Kidney glomerular epithelial cell (primary cell): Measurements from ENCODE around the gene LYZL6.
A peak's percentile ranks its signal among the peaks of the same experiment; 100 is the strongest.
"Not testable (repeated sequence)": the region's sequence is repeated elsewhere in the genome, so short reads cannot be mapped to it uniquely, and the experiment has no call there.

ENCODE experiments used
- DNase-seq: peaks from one replicate; lab custom pipeline; 2025; lab: John Stamatoyannopoulos, UW

The LYZL6 gene

DNA sequence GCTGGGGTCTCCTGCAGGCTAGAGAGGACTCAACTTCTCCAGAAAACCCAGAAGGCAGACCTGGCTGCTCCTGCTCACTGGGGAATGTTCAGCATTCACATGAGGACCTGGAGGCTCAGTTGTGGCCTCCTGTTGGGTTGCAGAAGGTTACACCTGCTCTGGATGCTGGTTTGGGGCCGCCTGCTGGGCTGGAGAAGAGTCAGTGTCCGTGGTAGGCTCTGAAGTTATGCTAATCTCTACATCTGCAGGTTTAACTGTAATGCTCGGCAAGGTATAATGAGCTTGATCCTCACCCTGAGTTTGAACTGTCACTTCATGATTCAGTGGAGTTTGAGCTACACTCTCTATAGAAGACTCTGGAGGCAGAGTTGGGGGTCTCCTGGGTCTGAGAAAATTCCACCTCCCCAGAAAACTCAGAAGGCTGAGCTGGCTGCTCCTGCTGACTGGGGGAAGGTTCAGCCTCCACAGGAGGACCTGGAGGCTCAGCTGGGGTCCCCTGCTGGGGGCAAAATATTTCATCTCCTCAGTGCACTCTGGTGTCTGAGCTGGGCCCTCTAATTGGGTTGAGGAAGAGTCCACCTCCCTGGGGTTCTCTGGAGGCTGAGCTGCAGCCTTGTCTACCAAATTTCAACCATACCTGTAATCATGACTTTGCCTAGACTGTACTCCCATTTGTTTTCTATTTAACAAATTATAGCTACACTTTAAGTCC is 36.4 kb downstream of the LYZL6 start:
- no peak for DNase-seq

DNA sequence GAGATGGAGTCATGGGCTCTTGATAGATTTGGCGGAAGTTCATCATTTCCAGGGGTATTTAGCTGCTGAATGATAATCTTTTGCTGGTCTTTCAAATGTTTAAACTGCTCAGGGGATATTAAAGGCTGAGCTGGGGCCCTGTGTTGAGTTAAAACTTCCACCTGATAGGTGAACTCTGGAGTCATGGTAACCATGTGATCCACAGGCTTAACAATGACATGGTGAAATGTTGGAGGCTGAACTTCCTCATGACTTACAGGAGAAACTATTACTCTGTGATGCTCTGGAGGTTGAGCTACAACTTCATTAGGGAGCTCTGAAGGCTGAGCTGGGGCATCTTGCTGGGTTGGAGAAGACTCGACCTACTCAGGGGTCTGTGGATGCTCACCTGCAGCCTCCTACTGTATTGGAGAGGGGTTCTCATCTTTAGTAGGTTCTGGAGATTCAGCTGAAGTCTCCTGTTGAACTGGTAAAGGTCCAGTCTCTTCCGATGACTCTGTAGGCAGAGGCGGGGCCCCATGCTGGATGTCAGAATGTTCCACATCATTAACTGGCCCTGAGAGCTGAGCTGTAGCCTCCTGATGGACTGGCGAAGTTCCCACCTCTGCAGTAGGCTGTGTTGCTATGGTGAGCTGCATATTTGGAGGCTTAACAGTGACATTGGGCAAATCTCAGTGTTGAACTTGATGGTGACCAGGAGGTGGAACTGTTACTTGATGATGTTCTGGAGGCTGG is 37.2 kb downstream of the LYZL6 start:
- peak; percentile 83 for DNase-seq

DNA sequence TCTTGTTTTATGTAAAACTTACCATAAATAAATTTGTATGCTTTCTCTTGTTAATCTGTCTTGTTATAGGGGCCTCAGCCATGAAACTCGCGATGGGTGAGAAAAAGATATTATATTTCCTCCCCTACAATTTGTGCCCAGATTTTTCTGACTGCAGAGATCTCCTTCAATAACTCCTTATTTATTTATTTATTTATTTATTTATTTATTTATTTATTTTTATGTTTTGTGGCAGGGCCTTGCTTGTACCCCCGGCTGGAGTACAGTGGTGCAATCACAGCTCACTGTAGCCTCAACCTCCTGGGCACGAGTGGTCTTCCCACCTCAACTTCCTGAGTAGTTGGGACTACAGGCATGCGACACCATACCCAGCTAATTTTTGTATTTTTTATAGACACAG is 40.1 kb downstream of the LYZL6 start:
- no peak for DNase-seq

DNA sequence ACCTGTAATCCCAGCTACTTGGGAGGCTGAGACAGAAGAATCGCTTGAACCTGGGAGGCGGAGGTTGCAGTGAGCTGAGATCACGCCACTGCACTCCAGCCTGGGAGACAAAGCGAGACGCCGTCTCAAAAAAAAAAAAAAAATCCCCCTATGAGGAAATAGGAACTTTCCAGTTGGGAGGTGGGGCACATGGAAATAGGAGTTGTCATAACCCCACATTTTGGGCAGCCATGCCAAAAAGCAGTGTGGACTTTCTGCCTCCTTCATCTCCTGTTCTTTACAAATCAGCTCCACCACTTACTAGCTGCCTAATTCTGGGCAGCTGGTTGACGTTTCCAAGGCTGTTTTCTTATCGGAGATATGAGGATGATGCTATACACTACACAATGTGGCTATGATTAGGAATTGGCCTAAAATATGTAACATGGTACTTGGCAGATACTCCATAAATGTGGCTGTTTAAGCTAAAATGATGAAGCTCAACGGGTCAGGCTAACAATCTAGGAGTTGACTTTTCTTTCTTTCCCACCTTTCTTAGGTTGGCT is 41.8 kb downstream of the LYZL6 start:
- no peak for DNase-seq

DNA sequence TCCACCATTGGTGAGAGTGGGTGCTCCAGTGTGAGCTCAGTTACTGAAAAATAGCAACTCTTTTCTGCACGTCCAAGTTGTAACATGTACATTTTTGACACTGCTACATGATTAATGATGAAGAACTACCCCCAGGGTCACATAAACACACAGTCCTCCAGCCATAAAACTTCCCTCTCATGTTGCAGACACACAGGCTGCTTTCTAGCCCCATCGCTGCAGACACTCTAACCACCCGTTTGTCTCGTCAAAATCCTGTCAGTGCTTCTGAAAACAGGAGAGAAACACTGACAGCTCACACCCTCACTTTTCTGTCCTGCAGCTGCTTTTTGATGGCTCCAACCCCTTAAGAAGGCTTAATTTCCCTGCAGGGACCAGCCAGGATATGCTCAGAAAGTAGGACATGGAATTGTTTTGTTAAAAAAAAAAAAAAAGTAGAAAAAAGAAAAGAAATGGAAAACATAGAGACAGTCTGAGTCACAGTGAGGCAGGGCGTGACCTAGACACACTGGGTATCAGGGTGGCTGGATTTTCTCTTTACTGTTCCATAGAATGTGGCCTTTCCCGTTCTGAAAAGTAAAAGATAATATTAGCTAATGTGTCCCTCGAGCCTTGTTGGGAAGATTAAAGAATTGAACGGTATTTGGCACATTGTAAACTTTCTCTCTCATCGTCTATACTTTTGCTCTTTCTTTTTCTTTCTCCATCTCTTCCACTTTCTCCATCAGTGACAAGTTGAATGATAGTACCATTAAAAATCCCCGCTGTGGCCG is 42.6 kb downstream of the LYZL6 start:
- no peak for DNase-seq

DNA sequence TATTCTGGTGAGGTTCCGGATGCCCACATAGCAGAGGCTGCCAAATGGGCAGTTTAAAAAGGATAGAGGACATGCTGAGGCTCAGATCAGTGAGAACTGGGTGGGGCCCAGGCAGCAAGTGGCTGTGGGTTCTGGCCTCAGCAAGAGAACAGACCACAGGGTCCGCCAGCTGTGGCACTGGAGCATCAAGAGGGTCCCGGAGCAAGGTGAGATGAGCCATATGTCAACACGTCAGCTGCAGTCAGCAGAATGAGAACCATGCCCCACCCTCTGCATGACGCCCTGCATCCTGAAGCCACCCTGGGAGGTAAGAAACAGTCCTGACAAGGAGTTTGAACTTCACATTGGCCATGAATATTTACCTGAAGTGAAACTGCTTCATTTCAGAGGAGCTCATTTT is 43.2 kb downstream of the LYZL6 start:
- no peak for DNase-seq

DNA sequence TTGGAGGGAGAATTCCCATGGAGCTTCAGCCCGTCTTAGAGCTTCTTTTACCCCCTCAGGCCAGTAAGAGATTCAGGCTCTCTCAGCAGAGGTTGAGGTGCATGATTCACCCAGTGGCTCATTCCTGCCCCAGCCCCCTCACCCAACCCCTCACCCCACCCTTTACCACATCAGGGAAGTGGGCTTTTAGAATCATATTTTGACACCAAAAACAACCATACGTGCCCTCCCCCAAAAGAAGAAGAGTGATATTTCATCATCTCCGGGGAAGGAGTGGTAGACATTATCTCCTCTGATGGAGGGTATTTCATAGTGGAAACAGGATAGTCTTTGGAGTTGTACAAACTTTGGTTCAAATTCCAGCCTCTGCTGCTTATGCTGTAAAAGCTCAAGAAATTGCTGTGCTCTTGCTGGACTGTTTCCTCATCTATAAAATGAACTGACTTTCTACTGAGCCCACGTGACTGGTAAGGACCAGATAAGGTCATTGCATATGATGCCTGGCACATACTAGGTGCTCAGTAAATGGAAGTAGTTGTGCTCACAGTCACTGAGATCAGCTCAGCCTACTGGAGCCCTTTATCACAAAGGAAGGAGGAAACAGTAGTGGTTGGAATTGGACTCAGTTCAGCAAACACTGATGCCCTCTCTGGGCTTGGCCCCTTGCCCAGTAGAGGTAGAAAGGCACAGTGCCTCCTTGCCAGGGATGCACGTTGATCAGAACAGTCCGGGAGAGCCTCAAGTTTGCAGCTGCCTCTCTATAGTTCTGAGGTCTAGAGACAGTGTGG is 45.0 kb downstream of the LYZL6 start:
- peak; percentile 28 for DNase-seq

DNA sequence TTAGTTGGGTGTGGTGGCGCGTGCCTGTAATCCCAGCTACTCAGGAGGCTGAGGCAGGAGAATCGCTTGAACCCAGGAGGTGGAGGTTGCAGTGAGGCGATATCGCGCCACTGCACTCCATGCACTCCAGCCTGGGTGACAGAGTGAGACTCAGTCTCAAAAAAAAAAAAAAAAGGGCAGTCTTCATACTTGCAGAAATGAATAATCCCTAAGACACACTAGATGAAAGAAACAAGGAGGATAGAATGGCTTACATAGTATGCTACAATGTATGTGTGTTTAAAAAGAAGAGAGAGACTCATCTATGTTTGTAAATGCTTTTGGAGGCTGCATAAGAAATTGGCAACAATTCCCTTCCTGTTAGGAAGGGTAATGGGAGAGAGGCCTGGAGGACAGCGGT is 45.7 kb downstream of the LYZL6 start:
- DNase-seq = not testable (repeated sequence)

DNA sequence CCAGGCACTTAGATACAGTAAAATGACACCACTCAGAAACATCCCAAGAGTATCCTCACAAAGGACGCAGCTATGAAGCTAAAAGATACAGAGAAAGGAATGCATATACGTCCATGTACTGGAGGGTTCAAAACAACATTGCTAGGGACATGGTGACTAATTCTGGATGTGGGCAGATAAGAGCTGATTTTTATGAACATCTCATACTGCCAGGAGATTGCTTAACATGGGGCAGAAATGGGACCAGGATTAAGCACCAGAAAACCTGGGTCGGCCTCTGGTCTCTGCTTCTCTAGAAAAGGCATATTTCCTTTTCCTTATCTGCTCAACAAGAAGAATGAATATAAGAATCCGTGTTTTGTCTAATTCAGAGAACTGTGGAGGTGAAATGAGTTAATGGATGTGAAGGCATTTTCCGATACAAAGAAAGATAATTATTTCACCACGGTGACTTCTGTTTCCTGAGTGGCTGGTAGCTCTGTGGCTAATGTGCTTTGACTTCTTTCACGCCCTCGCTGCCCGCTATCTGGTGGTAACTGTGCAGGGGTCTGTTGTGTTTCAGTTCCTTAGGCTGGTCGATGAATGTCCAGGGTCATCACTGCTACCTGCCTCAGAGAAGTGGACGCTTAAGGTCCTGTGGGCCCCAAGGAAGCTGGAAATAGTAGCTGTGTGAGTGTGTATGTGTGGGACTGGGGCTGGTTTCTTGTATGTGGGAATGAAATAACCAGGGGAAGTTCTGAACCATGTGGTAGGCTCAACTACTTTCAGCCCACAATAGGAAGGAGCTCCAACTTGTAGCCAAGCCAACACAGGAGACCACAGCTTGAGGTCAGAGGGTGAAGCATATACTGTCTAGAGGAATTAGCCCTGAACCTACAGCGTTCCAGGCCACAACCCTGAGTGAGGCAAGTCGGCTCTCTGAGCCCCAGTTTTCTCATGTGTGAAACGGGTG is 47.6 kb downstream of the LYZL6 start:
- no peak for DNase-seq

DNA sequence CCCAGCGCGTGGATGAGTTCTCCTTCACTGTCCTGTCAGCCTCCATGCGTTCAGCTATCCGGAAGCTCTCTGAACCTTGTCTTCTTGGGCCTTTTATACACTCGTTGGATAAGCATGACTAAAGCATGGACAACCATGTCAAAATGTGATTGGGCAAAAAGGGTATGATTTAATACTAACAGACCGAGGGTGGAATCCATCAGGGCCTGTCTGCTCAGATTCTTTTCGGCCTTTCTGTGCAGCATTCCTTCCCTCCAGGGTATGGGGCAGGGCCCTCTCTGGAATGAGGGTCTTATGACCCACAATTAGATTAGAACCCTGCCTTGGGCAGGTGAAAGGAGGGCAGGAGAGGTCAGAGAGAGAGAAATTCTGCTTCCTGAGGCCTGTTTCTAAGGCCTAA is 49.3 kb downstream of the LYZL6 start:
- DNase-seq = no peak

DNA sequence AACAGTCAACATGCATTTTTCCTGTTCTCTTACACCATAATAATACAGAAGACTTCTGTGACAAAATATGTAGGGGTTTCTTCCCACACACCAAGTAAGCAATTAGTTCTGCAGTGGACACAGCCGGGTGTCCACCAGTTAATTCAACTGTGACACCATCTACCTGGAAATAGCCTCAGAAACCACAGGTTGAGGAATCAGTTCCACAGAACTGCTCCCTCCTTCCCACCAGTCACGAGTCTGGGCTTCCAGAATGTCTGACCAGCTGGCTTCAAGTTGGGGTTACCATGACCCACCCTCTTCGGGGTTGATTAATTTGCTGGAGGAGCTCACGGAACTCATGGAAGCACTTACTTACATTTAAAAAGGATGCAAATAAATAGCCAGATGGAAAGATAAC is 49.8 kb downstream of the LYZL6 start:
- no peak for DNase-seq

DNA sequence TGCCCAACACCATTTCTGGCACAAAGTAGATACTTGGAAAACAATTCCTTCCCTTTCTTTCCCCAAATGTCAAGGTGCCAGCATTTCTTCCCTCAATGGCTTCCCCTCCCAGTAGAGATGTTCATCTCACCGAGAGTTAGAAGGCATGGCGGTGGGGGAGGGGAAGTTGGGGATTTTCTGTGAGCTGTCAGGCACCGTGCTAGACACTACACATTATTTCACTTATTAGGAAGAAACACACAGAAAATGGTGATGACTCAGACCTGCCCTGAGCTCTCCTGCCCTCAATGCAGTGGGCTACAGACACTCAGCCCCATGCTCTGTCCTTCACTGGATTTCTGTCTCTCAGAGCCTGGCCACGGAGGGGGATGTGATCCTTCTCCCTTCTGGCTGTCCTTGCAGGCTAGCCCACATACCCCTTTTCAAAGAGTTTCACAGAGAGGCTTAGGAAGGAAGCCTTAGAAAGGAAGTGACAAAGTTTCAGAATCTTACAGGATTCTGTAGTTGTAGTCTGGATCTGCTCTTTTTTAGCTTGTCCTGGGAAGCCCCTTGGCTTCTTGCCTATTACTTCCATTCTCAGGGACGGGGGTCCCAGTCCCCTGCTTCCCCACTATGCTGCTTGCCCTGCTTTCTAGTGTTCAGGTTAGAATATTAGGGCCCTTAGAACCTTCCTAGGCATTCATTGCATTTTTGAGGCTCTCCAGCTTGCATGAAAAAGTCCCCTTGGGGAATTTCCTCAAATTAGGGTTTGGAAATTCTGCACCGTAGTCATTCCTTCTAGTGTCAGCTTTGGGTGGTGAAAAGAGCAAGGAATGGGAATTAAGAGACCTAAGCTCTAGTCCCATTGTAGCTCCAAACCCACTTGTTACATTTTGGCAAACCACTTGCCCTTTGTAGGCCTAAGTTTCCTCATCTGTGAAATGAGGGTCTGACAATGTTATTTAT is 51.1 kb downstream of the LYZL6 start:
- DNase-seq = peak; percentile 18

DNA sequence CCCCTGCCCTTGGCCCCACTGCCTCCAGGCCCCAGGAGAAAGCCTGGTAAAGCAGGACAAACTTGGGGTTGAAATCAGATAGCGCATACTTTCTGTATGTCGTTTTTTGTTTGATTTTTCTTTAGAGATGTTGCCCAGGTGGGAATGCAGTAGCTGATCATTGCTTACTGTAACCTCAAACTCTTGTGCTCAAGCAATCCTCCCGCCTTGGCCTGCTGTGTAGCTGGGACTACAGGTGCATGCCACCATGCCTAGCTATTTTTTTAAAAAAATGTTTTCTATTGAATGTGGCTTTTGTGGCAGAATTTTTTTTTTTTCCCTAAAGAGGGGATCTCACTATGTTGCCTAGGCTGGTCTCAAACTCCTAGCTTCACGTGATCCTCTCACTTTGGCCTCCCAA is 52.2 kb downstream of the LYZL6 start:
- no peak for DNase-seq

DNA sequence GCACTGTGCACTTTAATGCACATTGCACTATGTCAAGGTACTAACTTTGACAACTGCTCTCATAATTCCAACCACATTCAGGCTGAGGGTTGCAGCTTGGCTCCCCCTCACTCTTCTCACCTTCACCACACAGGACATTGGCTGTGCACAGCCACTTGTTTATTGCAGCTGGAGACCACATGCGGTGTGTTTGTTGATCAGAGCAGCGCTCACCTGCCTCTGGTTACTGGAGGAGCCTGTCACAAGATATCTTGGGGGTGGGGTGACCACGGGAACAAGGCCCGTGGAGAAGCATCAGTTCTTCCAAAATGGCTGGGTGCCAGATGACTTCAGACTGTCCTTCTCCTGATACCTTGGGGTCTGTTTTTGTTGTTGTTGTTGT is 52.7 kb downstream of the LYZL6 start:
- no peak for DNase-seq

DNA sequence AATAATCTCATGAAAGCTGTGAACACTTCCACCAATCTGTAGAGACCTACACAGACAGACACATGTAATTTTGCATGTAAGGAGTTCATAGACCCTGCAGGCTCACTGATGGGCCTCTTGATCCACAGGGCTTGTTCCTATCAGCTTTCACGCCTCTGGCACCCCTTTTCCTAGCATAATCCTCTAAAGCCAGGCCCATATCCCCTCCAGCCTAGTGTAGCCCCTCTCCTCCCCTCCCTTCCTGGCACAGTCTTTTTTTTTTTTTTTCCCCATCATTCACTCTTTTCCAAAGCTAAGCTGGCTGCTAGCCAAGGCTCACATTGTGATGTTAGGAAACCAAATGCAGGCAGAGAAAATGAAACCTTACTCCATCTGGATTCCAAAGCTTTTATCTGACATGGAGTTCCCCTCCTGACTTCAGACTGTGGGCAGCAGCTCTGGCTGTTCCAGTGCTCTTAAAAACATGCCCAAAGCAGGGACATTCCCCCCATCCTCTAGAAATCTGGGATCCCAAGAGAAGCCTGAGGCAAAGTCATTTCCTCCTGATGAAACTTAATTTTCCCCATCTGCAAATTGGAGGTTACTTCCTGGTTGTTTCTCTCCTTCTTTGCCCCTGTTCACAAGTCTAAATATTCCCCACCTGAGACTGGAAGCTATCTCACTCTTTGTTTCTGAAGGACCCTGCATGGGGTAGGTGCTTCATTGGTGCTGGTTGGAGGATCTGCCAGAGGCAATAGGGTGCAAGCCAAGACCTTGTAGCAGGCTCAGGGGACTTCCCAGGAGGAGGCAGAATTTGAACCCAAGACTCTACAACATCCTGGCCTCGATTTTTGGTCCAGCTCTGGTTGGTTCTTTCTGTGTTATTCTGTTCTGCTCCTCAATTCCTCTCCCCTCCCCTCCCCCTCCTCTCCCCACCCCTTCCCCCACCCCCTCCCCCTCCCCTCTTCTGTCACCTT is 53.4 kb downstream of the LYZL6 start:
- DNase-seq = peak; percentile 19

DNA sequence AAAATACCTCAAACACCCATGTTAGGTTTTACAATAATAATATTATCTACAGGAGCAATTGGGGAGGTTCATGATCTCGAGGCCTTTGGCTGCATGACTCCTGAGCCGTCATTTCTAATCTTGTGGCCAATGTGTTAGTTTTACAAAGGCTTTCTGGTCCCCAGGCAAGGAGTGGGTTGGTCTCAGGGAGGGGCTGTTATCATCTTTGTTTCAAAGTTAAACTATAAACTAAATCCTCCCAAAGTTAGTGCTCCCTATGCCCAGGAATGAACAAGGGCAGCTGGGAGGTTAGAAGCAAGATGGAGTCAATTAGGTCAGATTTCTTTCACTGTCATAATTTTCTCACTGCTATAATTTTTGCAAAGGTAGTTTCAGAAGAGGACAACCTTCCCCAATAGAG is 54.3 kb downstream of the LYZL6 start:
- DNase-seq = no peak
